Fibroblast of lung (primary cell): ENCODE results near the gene CEP19.

Experiments used
- CTCF ChIP-seq, 2 donors: IDR thresholded peaks in 1 of 2; conservative IDR thresholded peaks in 1 of 2; 1 replicate in 1 of 2; 2 replicates in 1 of 2; pipeline ENCODE4 v1.5.1; 2011 to 2012; ENCODE audit warnings: low read length in 2 of 2, control low read depth in 1 of 2, inconsistent platforms in 1 of 2, low read depth in 1 of 2, mild to moderate bottlenecking in 1 of 2
- EZH2 ChIP-seq: IDR thresholded peaks from 2 replicates; pipeline ENCODE4 v1.5.1; 2012; ENCODE audit warnings: low read length, control low read depth, mild to moderate bottlenecking; ENCODE audit errors: missing control alignments

GRCh38 chr3:196754091-196754981 lies 42.3 kb upstream of the CEP19 start:
- TF ChIP-seq CTCF (conservative IDR thresholded peaks at IDR 0.05 in 1 of 2, IDR thresholded peaks at IDR 0.05 in 1 of 2; ENCODE audit: low read depth in 1 of 2, low read length in 2 of 2) (no peak), EZH2 (no peak)
